A673 (cell line): ENCODE results near the gene KCNQ4. TPM values are rescaled to one million over a fixed set of nuclear protein-coding genes. Genes with fewer than 3 reads are reported as not detected.
A peak's percentile ranks its signal among the peaks of the same experiment; 100 is the strongest.

Experiments used
- BruUV-seq: library from RNA; stranded (reverse); fragments of 400-500 nt; replicated peaks from 2 replicates; lab custom pipeline; 2021; lab: Mats Ljungman, UMichigan
- CTCF ChIA-PET: fragments of 300-600 bp; sonication (Branson Sonifier 250); formaldehyde crosslinking; loops from one replicate; lab custom pipeline; 2022; ENCODE audit warnings: antibody characterized with exemption; lab: Charles Lee
- POLR2A ChIA-PET: fragments of 300-600 bp; sonication (Branson Sonifier 250); formaldehyde crosslinking; loops from one replicate; lab custom pipeline; 2022; ENCODE audit warnings: antibody characterized with exemption; ENCODE audit not compliant: low non-redundant PET; lab: Charles Lee
- DNase-seq: peaks from one replicate; pipeline ENCODE4 v3.0.0-alpha.2; 2015; ENCODE audit warnings: low spot score
- H3K27ac ChIP-seq: fragments of 200-600 bp; sonication (generic); 2 replicates; pipeline ENCODE4 v1.5.1; 2016; ENCODE audit warnings: mixed run types, low read depth, mild to moderate bottlenecking, mixed read lengths, antibody characterized with exemption, low read length; ENCODE audit not compliant: poor library complexity, severe bottlenecking
- H3K27me3 ChIP-seq: fragments of 200-600 bp; sonication (generic); replicated peaks from 2 replicates; pipeline ENCODE4 v1.6.1; 2017; ENCODE audit warnings: mixed run types, low read depth, mild to moderate bottlenecking, mixed read lengths, antibody characterized with exemption, low read length; ENCODE audit not compliant: insufficient read depth, poor library complexity
- H3K36me3 ChIP-seq: fragments of 200-600 bp; sonication (generic); 2 replicates; pipeline ENCODE4 v1.6.1; 2016; ENCODE audit warnings: mixed run types, mild to moderate bottlenecking, mixed read lengths, antibody characterized with exemption, low read length; ENCODE audit not compliant: insufficient read depth, poor library complexity, severe bottlenecking
- H3K4me1 ChIP-seq: fragments of 200-600 bp; sonication (generic); 2 replicates; pipeline ENCODE4 v1.6.1; 2017; ENCODE audit warnings: mixed run types, mild to moderate bottlenecking, mixed read lengths, antibody characterized with exemption, low read length; ENCODE audit not compliant: insufficient read depth, poor library complexity, severe bottlenecking
- H3K4me3 ChIP-seq: fragments of 200-600 bp; sonication (generic); 2 replicates; pipeline ENCODE4 v1.5.1; 2016; ENCODE audit warnings: low read depth, mixed run types, mild to moderate bottlenecking, mixed read lengths, low read length; ENCODE audit not compliant: poor library complexity, severe bottlenecking
- H3K9me3 ChIP-seq: fragments of 200-600 bp; sonication (generic); 2 replicates; pipeline ENCODE4 v1.6.1; 2016; ENCODE audit warnings: mixed run types, low read depth, mild to moderate bottlenecking, mixed read lengths, antibody characterized with exemption, low read length; ENCODE audit not compliant: poor library complexity, severe bottlenecking
- CTCF ChIP-seq: fragments of 300-800, 200-600 bp; sonication (generic); conservative IDR thresholded peaks from 2 replicates; pipeline ENCODE4 v1.5.1; 2017; ENCODE audit warnings: low read depth, mild to moderate bottlenecking, antibody characterized with exemption, low read length, moderate library complexity, mixed read lengths
- EZH2 ChIP-seq: fragments of 200-600 bp; sonication (generic); IDR thresholded peaks from 2 replicates; pipeline ENCODE4 v1.6.1; 2017; ENCODE audit warnings: borderline replicate concordance, low read depth, mild to moderate bottlenecking, mixed read lengths, antibody characterized with exemption, low read length; ENCODE audit not compliant: poor library complexity, severe bottlenecking
- intact Hi-C: fragments of 100-400 bp; cut with micrococcal nuclease; formaldehyde crosslinking; loops from one replicate; pipeline ENCODE4 v1.10.0; 2022; ENCODE audit not compliant: unreplicated experiment
- microRNA-seq: library from miRNA; unstranded; fragments of <30 nt; microRNA quantifications from one replicate; pipeline ENCODE4 v1.2.0, GENCODE V29; 2021
- total RNA-seq: library from RNA; stranded (reverse); gene quantifications from 2 replicates; pipeline ENCODE4 v1.2.3, GENCODE V29; 2021

Gene KCNQ4
- total RNA-seq, 1 experiment from 2014 or later: 0.62 TPM

- CTCF ChIA-PET: no interaction called here
- Histone ChIP-seq H3K27me3 (no peaks in the 10 kb centered on the region), H3K36me3 (no peaks in the 10 kb centered on the region), H3K9me3 (no peaks in the 10 kb centered on the region), H3K4me1 (no peaks in the 10 kb centered on the region), H3K27ac (no peak overlapping the region), H3K4me3 (no peak overlapping the region)
- intact Hi-C loops: no loop called here
- POLR2A ChIA-PET: no interaction called here
- no peak for DNase-seq
- no TSS peak for BruUV-seq
- TF ChIP-seq EZH2: no peak
- TF ChIP-seq CTCF: no peak
Measured at GRCh38 chr1:40887652-40888051, 104.1 kb downstream of the KCNQ4 start.

Small RNAs within 50 kb of the gene (microRNA-seq; reads per million reads assigned to microRNA genes)
- 193 reads per million, percentile 70 among the genes with 10 or more reads in this experiment for gene MIR30C1
- gene MIR30E: 15,393 reads per million, percentile 97 among the genes with 10 or more reads in this experiment

Other genes with a start within 250 kb of the KCNQ4 start
- 9.9 and 21.5 TPM in 2 replicates for gene RIMS3, start 118.1 kb upstream of the KCNQ4 start, total RNA-seq
- gene NFYC, start 92.1 kb upstream of the KCNQ4 start, total RNA-seq: 81.9 and 83.0 TPM in 2 replicates
- 1.3 and 1.9 TPM in 2 replicates for gene CITED4, start 78.6 kb downstream of the KCNQ4 start, total RNA-seq
- gene CTPS1, start 195.9 kb downstream of the KCNQ4 start, total RNA-seq: 126 and 139 TPM in 2 replicates
- 0.37 and 0.39 TPM in 2 replicates for gene SLFNL1, start 237.9 kb downstream of the KCNQ4 start, total RNA-seq